GM12873 (cell line): ENCODE data around the gene CACYBP.
A peak's percentile ranks its signal among the peaks of the same experiment; 100 is the strongest.

Experiments used
- CTCF ChIP-seq: IDR thresholded peaks from 2 replicates; pipeline ENCODE4 v1.5.1; 2012; ENCODE audit warnings: low read depth, mild to moderate bottlenecking, moderate library complexity, low read length, control low read depth; ENCODE audit not compliant: insufficient read depth; ENCODE audit errors: missing control alignments

The CACYBP gene

GRCh38 chr1:175019524-175019923, 19.8 kb downstream of the CACYBP start:
- TF ChIP-seq CTCF, result no peak

GRCh38 chr1:175023043-175023921, 23.5 kb downstream of the CACYBP start, which contains the start of gene MRPS14:
Gene MRPS14 (minus strand): TSS chr1:175023425. CDS start chr1:175023408, 17 bp downstream.
- TF ChIP-seq CTCF, result peak; percentile 4

GRCh38 chr1:175024773-175025172, 25.0 kb downstream of the CACYBP start:
- no peak for TF ChIP-seq CTCF

- TF ChIP-seq CTCF, result no peak
Measured at GRCh38 chr1:175033953-175034352, 34.2 kb downstream of the CACYBP start.

- TF ChIP-seq CTCF, result no peak
Measured at GRCh38 chr1:175034775-175035174, 35.0 kb downstream of the CACYBP start.

GRCh38 chr1:175035865-175036264, 36.1 kb downstream of the CACYBP start:
- no peak for TF ChIP-seq CTCF

- TF ChIP-seq CTCF, result no peak
Measured at GRCh38 chr1:175036476-175036875, 36.7 kb downstream of the CACYBP start.
